Measurements from ENCODE around the gene ANTXR1.

Gene ANTXR1

DNA sequence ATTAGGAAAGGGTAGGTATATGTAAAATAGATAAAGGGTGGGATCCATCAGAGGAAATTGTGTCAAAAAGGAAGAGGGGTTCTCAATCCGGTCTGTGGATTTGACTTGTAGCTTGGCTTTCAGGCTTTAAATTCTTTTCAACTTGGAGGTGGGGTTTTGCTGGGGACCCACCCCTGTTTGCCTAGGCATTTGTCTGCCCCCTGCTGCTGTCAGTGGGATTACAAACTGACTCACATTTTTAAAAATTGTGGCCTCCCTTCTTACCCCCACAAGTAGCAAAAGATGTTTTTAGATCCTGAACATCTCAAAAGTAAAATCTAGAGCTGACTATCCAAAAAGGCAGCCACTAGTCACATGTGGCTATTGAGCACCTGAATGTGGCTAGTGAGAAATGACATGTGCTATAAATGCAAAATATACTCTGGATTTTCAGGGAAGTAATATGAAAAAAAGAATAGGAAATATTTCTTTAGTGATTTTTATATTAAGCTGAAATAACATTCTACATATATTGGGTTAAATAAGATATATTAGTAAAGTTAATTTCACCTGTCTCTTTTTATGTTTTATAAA lies 195.1 kb downstream of the ANTXR1 start:
- DNase-seq (ENCODE audit: extremely low read depth, low read depth): no peak
- TF ChIP-seq, protein P1, sequence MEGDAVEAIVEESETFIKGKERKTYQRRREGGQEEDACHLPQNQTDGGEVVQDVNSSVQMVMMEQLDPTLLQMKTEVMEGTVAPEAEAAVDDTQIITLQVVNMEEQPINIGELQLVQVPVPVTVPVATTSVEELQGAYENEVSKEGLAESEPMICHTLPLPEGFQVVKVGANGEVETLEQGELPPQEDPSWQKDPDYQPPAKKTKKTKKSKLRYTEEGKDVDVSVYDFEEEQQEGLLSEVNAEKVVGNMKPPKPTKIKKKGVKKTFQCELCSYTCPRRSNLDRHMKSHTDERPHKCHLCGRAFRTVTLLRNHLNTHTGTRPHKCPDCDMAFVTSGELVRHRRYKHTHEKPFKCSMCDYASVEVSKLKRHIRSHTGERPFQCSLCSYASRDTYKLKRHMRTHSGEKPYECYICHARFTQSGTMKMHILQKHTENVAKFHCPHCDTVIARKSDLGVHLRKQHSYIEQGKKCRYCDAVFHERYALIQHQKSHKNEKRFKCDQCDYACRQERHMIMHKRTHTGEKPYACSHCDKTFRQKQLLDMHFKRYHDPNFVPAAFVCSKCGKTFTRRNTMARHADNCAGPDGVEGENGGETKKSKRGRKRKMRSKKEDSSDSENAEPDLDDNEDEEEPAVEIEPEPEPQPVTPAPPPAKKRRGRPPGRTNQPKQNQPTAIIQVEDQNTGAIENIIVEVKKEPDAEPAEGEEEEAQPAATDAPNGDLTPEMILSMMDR (IDR thresholded peaks at IDR 0.05; ENCODE audit: low read depth, low read length, missing control alignments): peak; percentile 14
- no peak overlapping the region for H3K4me3 ChIP-seq (replicated peaks; ENCODE audit: low read depth, low read length)

DNA sequence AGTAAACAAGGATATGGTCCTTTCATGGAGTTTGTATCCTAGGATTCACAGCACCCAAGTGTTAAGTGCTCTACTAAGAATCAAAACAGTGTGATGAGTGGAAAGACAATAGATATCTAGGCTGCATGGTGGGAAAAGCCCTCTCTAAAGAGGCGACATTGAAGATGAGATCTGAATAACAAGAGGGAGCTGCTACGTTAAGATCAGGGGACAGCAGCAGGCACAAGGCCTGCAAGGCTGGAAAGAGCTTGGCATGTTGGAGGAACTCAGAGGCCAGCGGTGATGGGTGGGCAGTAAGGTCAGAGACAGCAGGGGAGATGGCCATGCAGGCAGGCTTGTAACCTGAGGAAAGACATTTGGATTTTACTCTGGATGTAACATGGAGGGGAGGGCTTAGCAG lies 196.5 kb downstream of the ANTXR1 start:
- TF ChIP-seq, protein P1 (IDR thresholded peaks at IDR 0.05; ENCODE audit: low read depth, low read length, missing control alignments): no peak
- DNase-seq (ENCODE audit: extremely low read depth, low read depth): no peak
- no peak overlapping the region for H3K4me3 ChIP-seq (replicated peaks; ENCODE audit: low read depth, low read length)

DNA sequence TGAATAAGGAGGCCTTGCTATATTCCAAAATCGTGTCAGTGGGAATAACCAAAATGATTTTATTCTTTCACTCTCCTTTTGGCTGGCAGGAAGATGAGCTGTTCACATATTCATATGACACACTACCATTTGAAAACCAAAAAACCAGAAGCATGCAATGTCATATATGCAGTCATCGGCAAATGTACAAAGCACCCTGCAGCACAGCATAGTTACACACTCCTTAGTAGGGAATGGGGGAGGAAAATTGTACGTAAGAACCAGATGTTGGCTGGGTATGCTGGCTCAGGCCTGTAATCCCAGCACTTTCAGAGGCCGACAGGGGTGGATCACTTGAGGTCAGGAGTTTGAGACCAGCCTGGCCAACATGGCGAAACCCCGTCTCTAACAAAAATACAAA lies 197.4 kb downstream of the ANTXR1 start:
- TF ChIP-seq, protein P1 (IDR thresholded peaks at IDR 0.05; ENCODE audit: low read depth, low read length, missing control alignments): no peak
- DNase-seq (ENCODE audit: extremely low read depth, low read depth): no peak
- no peak overlapping the region for H3K4me3 ChIP-seq (replicated peaks; ENCODE audit: low read depth, low read length)

DNA sequence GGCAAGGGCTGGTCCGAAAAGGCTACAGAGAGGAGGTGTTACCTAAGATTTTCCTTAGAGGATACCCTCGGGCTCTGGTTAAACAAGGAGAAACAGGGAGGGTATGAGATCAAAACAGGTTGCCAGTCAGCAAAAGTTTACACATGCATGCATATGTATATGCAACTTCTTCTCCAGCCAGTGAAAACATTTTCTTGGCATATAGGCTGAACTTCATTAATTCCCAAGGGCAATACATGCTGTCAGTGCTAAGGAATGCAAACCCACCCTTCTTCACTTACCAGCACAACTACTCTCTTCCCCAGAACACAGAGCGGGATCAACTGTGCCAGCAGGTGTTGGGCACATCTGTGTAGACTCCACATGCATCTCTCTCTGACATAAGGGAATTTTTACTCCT lies 198.1 kb downstream of the ANTXR1 start:
- DNase-seq (ENCODE audit: extremely low read depth, low read depth): no peak
- TF ChIP-seq, protein P1 (IDR thresholded peaks at IDR 0.05; ENCODE audit: low read depth, low read length, missing control alignments): no peak
- no peak overlapping the region for H3K4me3 ChIP-seq (replicated peaks; ENCODE audit: low read depth, low read length)

DNA sequence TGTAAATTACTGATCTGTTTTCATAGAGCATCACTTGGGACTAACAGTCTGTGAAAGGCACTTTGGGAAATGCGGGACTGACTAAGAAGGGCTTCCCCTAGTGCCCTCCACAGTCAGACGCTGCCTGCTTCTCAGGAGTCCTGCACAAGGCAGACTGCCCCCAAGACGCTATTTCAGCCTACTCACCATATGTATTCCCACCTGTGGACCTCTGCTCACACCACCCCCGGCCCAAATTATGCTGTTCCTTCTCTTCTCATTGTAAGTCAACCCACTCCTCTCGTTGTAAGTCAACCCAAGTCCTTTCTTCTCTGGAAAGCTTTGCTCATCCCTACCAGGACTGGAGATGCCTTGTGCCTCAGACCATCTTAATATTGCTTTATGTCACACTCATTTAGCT lies 198.7 kb downstream of the ANTXR1 start:
- TF ChIP-seq, protein P1 (IDR thresholded peaks at IDR 0.05; ENCODE audit: low read depth, low read length, missing control alignments): no peak
- DNase-seq (ENCODE audit: extremely low read depth, low read depth): no peak
- no peak overlapping the region for H3K4me3 ChIP-seq (replicated peaks; ENCODE audit: low read depth, low read length)

DNA sequence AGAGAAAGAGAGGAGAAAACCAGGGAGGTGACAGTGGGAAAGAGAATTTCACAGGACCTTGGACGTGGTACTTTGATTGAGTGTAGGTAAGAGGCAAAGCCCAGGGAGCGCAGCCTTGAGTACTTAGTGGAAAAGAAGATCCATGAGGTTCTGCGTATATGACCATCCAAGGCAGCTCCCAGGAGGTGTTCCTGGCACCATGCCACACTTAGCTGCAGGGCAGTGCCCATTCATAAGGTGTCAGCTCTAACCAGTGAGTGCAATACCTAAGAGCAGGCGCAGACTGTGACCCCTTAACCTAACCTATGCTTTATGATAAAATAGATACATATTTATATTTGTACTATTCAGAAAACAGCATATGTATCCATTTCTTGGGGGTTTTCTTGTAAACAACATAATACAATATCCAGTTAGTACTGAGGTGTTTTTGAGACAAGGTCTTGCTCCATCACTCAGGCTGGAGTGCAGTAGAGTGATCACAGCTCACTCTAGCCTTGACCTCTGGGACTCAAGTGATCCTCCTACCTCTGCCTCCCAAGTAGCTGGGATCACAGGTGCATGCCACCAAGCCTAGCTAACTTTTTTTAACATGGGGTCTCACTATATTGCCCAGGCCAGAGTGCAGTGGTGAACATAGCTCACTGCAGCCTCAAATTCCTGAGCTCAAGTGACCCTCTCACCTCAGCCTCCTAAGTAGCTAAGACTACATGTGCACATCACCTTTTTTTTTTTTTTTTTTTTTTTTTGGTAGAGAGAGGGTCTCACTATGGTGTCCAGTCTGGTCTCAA lies 199.5 kb downstream of the ANTXR1 start:
- DNase-seq (ENCODE audit: extremely low read depth, low read depth): no peak

More for the DNA sequence above, 199.5 kb downstream of the ANTXR1 start:
- TF ChIP-seq, protein P1 (IDR thresholded peaks at IDR 0.05; ENCODE audit: low read depth, low read length, missing control alignments): no peak
- no peak overlapping the region for H3K4me3 ChIP-seq (replicated peaks; ENCODE audit: low read depth, low read length)
